COLO668 (cell line): ENCODE measurements around the gene PAK4.

Experiments used
- DNase-seq: peaks from one replicate; lab custom pipeline; 2025; ENCODE audit not compliant: unreplicated experiment; lab: John Stamatoyannopoulos, UW

Gene PAK4

DNA sequence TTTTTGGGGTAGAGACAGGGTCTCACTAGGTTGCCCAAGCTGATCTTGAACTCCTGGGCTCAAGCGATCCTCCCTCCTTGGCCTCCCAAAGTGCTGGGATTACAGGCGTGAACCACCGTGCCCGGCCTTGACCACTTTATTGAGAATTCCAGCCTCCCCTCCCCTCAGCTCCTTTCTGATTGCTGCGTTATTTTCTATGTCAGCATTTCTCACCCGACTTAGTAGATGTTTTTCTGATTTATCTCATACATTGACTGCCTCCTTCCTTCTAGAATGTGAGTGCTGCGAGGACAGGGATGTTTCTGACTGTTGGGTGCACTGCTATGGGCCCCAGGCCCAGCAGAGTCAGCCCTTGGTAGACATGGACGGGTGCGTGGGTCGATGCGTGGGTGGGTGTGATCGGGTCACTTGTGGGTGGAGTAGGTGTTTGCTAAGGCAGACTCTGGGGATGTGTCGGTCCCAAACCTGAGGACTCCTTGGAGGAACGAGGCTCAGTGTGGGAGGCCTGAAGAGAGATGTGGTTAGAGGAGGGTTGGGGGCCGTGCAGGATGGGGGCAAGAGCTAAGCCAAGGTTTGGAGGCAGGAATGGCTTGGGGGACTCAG is 37.0 kb downstream of the PAK4 start:
- no peak for DNase-seq

DNA sequence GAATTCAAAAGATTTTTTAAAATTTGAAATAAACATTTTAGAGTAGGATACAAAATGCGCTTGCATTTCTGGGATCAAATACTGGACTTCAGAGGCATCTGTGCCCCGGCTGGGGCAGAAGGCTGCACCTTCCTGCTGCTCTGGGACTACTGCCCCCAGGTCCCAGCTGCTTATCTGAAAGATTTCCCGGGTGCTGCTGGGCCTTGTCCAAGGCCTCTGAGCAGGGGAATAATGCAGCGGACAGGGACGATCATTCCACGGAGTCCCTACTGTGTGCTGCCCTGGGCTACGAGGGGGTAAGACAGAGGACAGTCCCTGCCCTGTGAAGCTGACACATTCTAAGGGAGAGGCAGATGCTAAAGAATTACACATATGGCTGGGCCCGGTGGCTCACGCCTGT is 38.0 kb downstream of the PAK4 start:
- no peak for DNase-seq

GRCh38 chr19:39164289-39164688 is 38.7 kb downstream of the PAK4 start:
- DNase-seq, result no peak

DNA sequence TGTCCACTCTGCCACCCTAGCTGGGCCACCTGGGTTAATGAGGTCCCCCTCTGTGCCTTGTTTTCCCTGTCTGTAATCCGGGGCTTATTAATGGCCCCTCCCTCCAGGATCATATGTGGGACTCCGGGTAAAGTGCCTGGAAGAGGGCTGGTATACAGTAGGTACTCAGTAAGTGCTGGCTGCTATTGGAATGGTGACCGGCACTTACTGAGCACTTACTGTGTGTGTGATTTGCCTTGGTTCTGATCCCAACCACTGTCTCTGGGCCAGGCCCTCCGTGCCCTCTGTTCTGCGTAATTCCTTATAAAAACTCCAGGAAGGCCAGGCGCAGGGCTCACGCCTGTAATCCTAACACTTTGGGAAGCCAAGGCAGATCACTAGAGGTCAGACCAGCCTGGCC is 40.3 kb downstream of the PAK4 start:
- no peak for DNase-seq

GRCh38 chr19:39166571-39167391 is 41.2 kb downstream of the PAK4 start:
- DNase-seq, result peak; percentile 93

- DNase-seq, result peak; percentile 85
Observed at GRCh38 chr19:39167461-39168257, 42.1 kb downstream of the PAK4 start.

DNA sequence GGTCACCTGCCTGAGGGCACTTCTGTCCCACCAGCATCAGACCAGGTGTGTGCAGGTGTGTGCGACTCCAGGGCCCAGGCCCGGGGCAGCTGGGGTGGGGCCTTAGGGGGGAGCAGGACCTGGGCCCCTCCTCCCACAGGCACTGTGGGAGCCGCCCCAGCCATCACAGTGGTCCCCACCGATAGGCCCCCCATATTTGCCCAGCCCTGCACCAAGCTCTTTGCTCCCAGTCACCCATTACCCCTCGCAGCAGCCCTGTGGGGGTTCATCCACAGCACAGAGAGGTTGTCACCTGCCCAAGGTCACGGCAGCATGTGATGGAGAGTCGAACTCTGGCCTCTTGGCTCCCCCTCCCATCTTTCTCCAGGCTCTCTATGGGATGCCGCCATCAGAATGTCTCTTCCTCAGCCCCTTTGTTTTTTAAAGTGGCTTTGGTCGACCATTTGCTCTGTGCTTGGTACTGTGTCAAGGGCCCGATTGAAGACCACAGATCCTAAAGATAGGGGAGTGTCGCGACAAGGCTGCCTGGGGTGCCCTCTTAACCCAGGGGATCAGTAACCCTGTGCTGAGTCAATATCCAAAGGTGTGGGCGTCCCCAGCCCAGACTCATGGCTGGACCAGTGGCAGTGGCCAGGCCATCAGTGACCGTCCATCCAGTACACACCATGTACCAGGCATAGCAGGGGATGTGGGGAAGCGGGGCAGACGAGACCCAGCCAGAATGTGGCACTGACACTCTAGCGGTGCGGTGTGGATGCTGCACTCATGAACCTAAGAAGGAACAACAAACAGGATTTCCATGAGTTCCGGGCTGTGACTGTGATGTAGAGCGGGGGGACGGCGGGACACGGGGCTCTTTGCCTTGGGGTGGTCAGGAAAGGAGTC is 42.9 kb downstream of the PAK4 start:
- DNase-seq, result no peak

DNA sequence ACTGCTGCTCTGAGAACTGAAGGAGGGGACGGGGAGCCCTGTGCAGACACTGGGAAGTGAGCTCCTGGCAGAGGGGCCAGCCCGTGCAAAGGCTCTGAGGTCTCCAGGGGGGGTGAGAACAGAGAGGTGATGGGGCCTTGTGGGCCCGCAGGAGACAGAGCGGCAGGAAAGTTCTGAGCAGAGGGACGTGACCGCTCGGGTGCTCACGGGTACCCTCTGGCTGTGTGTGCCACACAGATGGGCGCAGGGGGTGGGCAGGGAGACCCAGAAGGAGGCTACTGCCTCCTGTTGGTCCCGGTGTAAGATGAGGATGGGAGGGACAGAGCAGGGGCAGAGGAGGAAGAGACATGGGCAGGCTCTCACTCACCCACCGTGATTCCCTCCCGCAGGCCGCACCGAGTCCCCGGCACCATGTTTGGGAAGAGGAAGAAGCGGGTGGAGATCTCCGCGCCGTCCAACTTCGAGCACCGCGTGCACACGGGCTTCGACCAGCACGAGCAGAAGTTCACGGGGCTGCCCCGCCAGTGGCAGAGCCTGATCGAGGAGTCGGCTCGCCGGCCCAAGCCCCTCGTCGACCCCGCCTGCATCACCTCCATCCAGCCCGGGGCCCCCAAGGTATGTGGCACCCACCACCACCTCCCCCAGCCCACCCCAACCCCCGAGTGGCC is 43.7 kb downstream of the PAK4 start:
- DNase-seq, result no peak

DNA sequence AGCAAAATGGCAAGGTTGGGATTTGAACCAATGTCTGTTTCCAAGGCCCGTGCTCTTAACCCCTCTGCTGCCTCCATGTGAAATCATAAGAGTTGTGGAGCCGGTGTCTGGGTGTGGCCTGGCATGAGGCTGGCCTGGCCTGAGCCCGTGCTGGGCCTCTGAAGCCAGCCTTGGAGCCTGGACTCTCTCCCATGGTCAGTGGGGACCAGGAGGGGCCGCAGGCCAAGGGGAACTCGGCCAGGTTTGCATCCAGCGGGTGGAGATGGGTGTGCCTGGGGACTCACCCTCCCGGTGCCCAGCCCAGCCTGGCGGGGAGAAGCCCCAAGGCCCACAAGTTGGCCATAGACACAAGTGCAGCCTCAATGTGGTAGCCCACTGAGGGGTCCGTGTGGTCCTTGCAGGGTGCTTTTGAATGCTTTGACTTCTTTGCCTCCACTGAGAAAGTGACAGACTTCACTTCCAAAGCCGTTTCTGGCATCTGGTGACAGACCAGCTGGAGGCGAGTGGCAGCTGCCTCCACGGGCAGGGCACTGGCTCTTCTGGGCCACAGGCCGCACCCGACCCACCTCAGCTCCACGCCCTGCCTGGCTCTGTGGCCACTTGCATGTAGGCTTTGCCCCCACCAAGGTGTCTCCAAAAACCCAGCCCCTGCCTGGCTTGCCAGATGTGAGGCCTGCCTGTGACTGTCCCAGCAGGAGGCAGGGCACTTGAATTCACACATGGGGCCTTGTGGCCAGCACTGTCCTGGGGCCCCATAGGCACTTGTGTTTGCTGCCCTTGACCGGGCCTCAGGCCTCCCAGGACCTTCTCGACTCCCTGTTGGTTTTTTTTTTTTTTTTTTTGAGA is 45.0 kb downstream of the PAK4 start:
- DNase-seq, result no peak

- DNase-seq, result no peak
Observed at GRCh38 chr19:39171479-39172465, 46.2 kb downstream of the PAK4 start.

DNA sequence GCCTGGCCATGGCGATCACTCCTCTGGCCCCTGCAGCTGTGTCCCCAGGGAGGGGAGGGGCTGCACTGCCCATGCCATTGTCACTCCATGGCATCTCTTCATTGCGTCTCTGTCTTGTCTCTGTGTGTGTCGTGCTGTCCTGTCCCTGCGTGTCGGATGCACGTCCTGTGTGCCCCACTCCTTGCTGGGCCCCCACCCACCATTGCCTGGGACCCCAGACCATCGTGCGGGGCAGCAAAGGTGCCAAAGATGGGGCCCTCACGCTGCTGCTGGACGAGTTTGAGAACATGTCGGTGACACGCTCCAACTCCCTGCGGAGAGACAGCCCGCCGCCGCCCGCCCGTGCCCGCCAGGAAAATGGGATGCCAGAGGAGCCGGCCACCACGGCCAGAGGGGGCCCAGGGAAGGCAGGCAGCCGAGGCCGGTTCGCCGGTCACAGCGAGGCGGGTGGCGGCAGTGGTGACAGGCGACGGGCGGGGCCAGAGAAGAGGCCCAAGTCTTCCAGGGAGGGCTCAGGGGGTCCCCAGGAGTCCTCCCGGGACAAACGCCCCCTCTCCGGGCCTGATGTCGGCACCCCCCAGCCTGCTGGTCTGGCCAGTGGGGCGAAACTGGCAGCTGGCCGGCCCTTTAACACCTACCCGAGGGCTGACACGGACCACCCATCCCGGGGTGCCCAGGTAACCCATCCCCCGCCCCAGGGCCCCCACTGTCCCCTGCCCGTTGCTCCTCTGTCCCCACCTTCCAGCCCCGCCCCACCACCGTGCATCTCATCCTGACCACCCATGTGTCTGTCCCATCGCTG is 47.3 kb downstream of the PAK4 start:
- DNase-seq, result no peak

GRCh38 chr19:39173502-39173991 is 48.0 kb downstream of the PAK4 start:
- no peak for DNase-seq

DNA sequence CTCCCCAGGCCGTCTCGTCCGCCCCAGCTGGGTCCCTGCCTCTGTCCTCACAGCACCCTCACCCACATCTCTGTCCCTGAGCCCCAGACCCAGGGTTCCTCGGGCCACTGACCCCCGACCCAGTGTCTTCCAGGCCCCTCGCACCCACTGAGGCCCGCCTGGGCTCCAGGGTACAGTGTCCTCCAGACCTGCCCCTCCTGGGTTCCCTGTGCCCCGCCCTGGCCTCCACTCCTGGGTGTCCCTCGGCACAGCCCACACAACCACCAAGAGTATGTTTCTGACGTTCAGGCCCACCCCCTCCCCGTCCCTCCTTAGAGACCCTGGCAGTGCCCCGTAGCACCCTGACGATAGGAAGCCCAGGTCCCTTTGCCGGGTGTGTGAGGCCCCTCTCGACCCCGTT is 48.6 kb downstream of the PAK4 start:
- no peak for DNase-seq

- no peak for DNase-seq
Observed at GRCh38 chr19:39174558-39175544, 49.3 kb downstream of the PAK4 start.

- no peak for DNase-seq
Observed at GRCh38 chr19:39175564-39175963, 50.0 kb downstream of the PAK4 start.

DNA sequence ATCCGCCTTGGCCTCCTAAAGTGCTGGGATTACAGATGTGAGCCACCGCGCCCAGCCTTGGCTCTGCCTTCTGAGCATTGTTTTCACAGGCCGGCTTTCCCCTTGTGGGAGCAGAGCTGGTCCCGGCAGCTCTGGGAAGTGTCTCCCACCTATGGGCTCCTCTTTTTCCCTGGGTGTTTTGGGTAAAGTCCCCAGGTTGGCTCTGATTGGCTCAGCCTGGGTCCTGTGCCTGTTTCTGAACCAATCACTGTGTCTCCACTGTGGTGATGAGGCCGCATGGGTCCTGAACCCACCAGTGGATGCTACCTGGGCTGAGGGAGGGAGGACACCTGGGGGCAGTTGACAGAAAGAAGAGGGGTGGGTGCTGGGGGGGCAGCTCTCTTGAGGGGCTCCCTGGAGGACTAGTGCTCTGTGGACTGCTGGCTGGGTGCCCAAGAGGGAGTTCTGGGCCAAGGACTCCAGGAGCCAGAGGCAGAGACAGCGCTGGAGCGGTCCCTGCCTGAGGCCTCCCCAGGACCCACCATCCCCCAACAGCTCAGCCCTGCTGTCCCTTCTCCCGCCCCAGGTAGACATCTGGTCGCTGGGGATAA is 51.6 kb downstream of the PAK4 start:
- no peak for DNase-seq
